Liver (tissue), 9 donors: ENCODE data around the gene CYP2C18. TPM values are rescaled to one million over a fixed set of nuclear protein-coding genes. Genes with fewer than 3 reads are reported as not detected.

ENCODE experiments used
- DNase-seq: peaks from one replicate; pipeline ENCODE4 v3.0.0-alpha.2; 2017; ENCODE audit warnings: low spot score
- H3K27ac ChIP-seq, 2 donors: one replicate each; pipeline ENCODE4 v1.7.0; 2013; ENCODE audit warnings: inconsistent platforms in 2 of 2, low read length in 2 of 2, control low read depth in 1 of 2, low read depth in 1 of 2, mild to moderate bottlenecking in 1 of 2
- H3K27me3 ChIP-seq, 4 donors: one replicate each; pipeline versions ENCODE4 v1.6.1 to v1.7.0; 2013; ENCODE audit warnings: low read length in 3 of 4, inconsistent platforms in 1 of 4, mild to moderate bottlenecking in 1 of 4, moderate library complexity in 1 of 4; ENCODE audit not compliant: control insufficient read depth in 4 of 4, insufficient read depth in 4 of 4
- H3K36me3 ChIP-seq, 4 donors: one replicate each; pipeline versions ENCODE4 v1.6.1 to v1.7.0; 2013; ENCODE audit warnings: low read length in 3 of 4, mild to moderate bottlenecking in 3 of 4, low read depth in 1 of 4, moderate library complexity in 1 of 4; ENCODE audit not compliant: control insufficient read depth in 4 of 4, insufficient read depth in 3 of 4
- H3K4me1 ChIP-seq, 4 donors: one replicate each; pipeline versions ENCODE4 v1.6.1 to v1.7.0; 2013; ENCODE audit warnings: low read length in 3 of 4, mild to moderate bottlenecking in 3 of 4, moderate library complexity in 1 of 4; ENCODE audit not compliant: control insufficient read depth in 4 of 4, insufficient read depth in 4 of 4
- H3K4me3 ChIP-seq, 3 donors: one replicate each; pipeline versions ENCODE4 v1.6.1 to v1.7.0; 2013; ENCODE audit warnings: low read length in 3 of 3, control low read depth in 1 of 3, low read depth in 1 of 3, mild to moderate bottlenecking in 1 of 3
- H3K9ac ChIP-seq, 2 donors: one replicate each; pipeline ENCODE4 v1.7.0; 2013; ENCODE audit warnings: low read length in 2 of 2, mild to moderate bottlenecking in 2 of 2, moderate library complexity in 2 of 2, control low read depth in 1 of 2, low read depth in 1 of 2
- H3K9me3 ChIP-seq, 4 donors: one replicate each; pipeline versions ENCODE4 v1.6.1 to v1.7.0; 2013; ENCODE audit warnings: low read length in 3 of 4; ENCODE audit not compliant: control insufficient read depth in 4 of 4
- ATF3 ChIP-seq: IDR thresholded peaks from 2 replicates; pipeline ENCODE4 v1.6.1; 2016; ENCODE audit warnings: antibody characterized with exemption
- CTCF ChIP-seq: fragments of 150-350 bp; IDR thresholded peaks from 2 replicates; pipeline ENCODE4 v1.5.1; 2017; ENCODE audit warnings: improper control_type of control experiment, low read depth, low read length; ENCODE audit not compliant: missing input control
- EGR1 ChIP-seq, 2 donors: IDR thresholded peaks; 2 replicates each; pipeline ENCODE4 v1.6.1; 2016 to 2018; ENCODE audit warnings: antibody characterized with exemption in 2 of 2, low read depth in 2 of 2
- FOXA1 ChIP-seq: IDR thresholded peaks from 2 replicates; pipeline ENCODE4 v1.6.1; 2016; ENCODE audit warnings: antibody characterized with exemption
- FOXA2 ChIP-seq: IDR thresholded peaks from 2 replicates; pipeline ENCODE4 v1.6.1; 2016; ENCODE audit warnings: antibody characterized with exemption
- GABPA ChIP-seq, 2 donors: IDR thresholded peaks in 1 of 2; conservative IDR thresholded peaks in 1 of 2; 2 replicates each; pipeline ENCODE4 v1.6.1; 2016; ENCODE audit warnings: antibody characterized with exemption in 2 of 2, mild to moderate bottlenecking in 1 of 2, moderate library complexity in 1 of 2
- HNF4A ChIP-seq, 2 donors: conservative IDR thresholded peaks; 2 replicates each; pipeline ENCODE4 v1.6.1; 2016; ENCODE audit warnings: antibody characterized with exemption in 2 of 2, mild to moderate bottlenecking in 2 of 2
- HNF4G ChIP-seq: IDR thresholded peaks from 2 replicates; pipeline ENCODE4 v1.6.1; 2016; ENCODE audit warnings: antibody characterized with exemption
- JUND ChIP-seq, 2 donors: IDR thresholded peaks; 2 replicates each; pipeline ENCODE4 v1.6.1; 2016; ENCODE audit warnings: antibody characterized with exemption in 2 of 2
- MAX ChIP-seq: IDR thresholded peaks from 2 replicates; pipeline ENCODE4 v1.6.1; 2016; ENCODE audit warnings: antibody characterized with exemption
- NR2F2 ChIP-seq: IDR thresholded peaks from 2 replicates; pipeline ENCODE4 v1.6.1; 2016; ENCODE audit warnings: antibody characterized with exemption
- RAD21 ChIP-seq, 2 donors: IDR thresholded peaks; 2 replicates each; pipeline ENCODE4 v1.6.1; 2016; ENCODE audit warnings: antibody characterized with exemption in 2 of 2, mild to moderate bottlenecking in 2 of 2
- REST ChIP-seq: IDR thresholded peaks from 2 replicates; pipeline ENCODE4 v1.6.1; 2016; ENCODE audit warnings: antibody characterized with exemption, mild to moderate bottlenecking
- RXRA ChIP-seq, 2 donors: IDR thresholded peaks; 2 replicates each; pipeline ENCODE4 v1.6.1; 2017 to 2018; ENCODE audit warnings: antibody characterized with exemption in 2 of 2, mild to moderate bottlenecking in 1 of 2
- SP1 ChIP-seq: IDR thresholded peaks from 2 replicates; pipeline ENCODE4 v1.6.1; 2018; ENCODE audit warnings: antibody characterized with exemption, mild to moderate bottlenecking
- TAF1 ChIP-seq: conservative IDR thresholded peaks from 2 replicates; pipeline ENCODE4 v1.6.1; 2016; ENCODE audit warnings: antibody characterized with exemption, mild to moderate bottlenecking
- YY1 ChIP-seq: IDR thresholded peaks from 2 replicates; pipeline ENCODE4 v1.6.1; 2016; ENCODE audit warnings: antibody characterized with exemption, mild to moderate bottlenecking
- ZBTB33 ChIP-seq: IDR thresholded peaks from 2 replicates; pipeline ENCODE4 v1.6.1; 2016; ENCODE audit warnings: antibody characterized with exemption
- WGBS: extraction: QIAGEN DNeasy Blood & Tissue Kit; methylation state at CpG from one replicate; pipeline ENCODE4 v1.1.7; 2013; 5-methylcytosine and 5-hydroxymethylcytosine counted together
- polyA plus RNA-seq, 2 donors: library from polyadenylated mRNA; stranded (reverse) in 1 of 2; unstranded in 1 of 2; fragments of 200-250 nt in 1 of 2; fragments of >200 nt in 1 of 2; fragmentation: Nextera tagmentation in 1 of 2; extraction: Ambion mirVana in 1 of 2; gene quantifications; one replicate each; pipeline versions ENCODE4 v1.2.1 to v1.2.3, GENCODE V29; 2013 to 2015
- total RNA-seq, 2 donors: library from RNA; depleted of rRNA; stranded (reverse); fragments of >200 nt; gene quantifications; one replicate each; pipeline ENCODE4 v1.2.3, GENCODE V29; 2014
- donor health status: healthy.
- donor health status: healthy.
- donor health status: healthy.
- donor health status: healthy.
- donor health status: healthy.

Gene CYP2C18
- total and polyA plus RNA-seq, 4 donors: 0.93 to 51.5 (median 40.5) TPM

- 38% methylated on average over 5 of the region's 5 CpGs for WGBS
- DNase-seq: no peak
- peaks cover 4 to 52% (median 22%) of the 10 kb centered on the region in 4 donors for H3K36me3 ChIP-seq
- H3K27me3 ChIP-seq: no peaks in the 10 kb centered on the region
- no peaks in the 10 kb centered on the region for H3K9me3 ChIP-seq
- H3K27ac ChIP-seq: no peak overlapping the region
- no peak overlapping the region for H3K4me3 ChIP-seq
- H3K4me1 ChIP-seq: peaks cover 0 to 5% (median 2%) of the 10 kb centered on the region in 4 donors
- no peak overlapping the region for H3K9ac ChIP-seq
- no peak for TF ChIP-seq ZBTB33
- peak; percentile 4 to 23 for TF ChIP-seq RAD21 (IDR thresholded peaks at IDR 0.05)
- TF ChIP-seq HNF4G: no peak
- TF ChIP-seq MAX: peak; percentile 18
- no peak for TF ChIP-seq TAF1
- TF ChIP-seq JUND (IDR thresholded peaks at IDR 0.05): no peak
- TF ChIP-seq FOXA2: peak; percentile 65
- TF ChIP-seq GABPA (IDR thresholded peaks at IDR 0.05 in 1 of 2, conservative IDR thresholded peaks at IDR 0.05 in 1 of 2): no peak
- peak; percentile 51 to 57 for TF ChIP-seq RXRA (IDR thresholded peaks at IDR 0.05)
- TF ChIP-seq HNF4A (conservative IDR thresholded peaks at IDR 0.05): peak; percentile 56 to 58
- TF ChIP-seq YY1: no peak
- TF ChIP-seq CTCF: no peak
- no peak for TF ChIP-seq NR2F2
- peak; percentile 38 for TF ChIP-seq SP1
- TF ChIP-seq FOXA1: no peak
- TF ChIP-seq ATF3: no peak
- no peak for TF ChIP-seq REST
- no peak for TF ChIP-seq EGR1 (IDR thresholded peaks at IDR 0.05; ENCODE audit: low read depth in 2 of 2)
Observed at GRCh38 chr10:94777886-94778458, 94.4 kb downstream of the CYP2C18 start.
